Suprapubic skin (tissue), 4 donors: ENCODE data around the gene DCTN3. TPM values are rescaled to one million over a fixed set of nuclear protein-coding genes. Genes with fewer than 3 reads are reported as not detected.

Experiments
- DNase-seq, 2 donors: peaks; one replicate each; pipeline ENCODE4 v3.0.0-alpha.2; 2019; ENCODE audit warnings: low spot score in 2 of 2
- H3K27ac ChIP-seq: fragments of 200-600 bp; sonication (generic); one replicate; pipeline ENCODE4 v1.5.1; 2019
- H3K27me3 ChIP-seq: fragments of 200-600 bp; sonication (generic); one replicate; pipeline ENCODE4 v1.5.1; 2019
- H3K36me3 ChIP-seq: fragments of 200-600 bp; sonication (generic); one replicate; pipeline ENCODE4 v1.5.1; 2019
- H3K4me1 ChIP-seq: fragments of 200-600 bp; sonication (generic); one replicate; pipeline ENCODE4 v1.5.1; 2019
- H3K4me3 ChIP-seq: fragments of 200-600 bp; sonication (generic); one replicate; pipeline ENCODE4 v1.5.1; 2019; ENCODE audit warnings: mild to moderate bottlenecking
- H3K9me3 ChIP-seq: fragments of 200-600 bp; sonication (generic); one replicate; pipeline ENCODE4 v1.5.1; 2019
- CTCF ChIP-seq, 2 donors: fragments of 200-600 bp in 1 of 2; fragments of 450-650 bp in 1 of 2; sonication (generic) in 1 of 2; IDR thresholded peaks; one replicate each; pipeline ENCODE4 v1.5.1; 2016 to 2019; ENCODE audit warnings: antibody characterized with exemption in 2 of 2, mild to moderate bottlenecking in 1 of 2, moderate library complexity in 1 of 2
- EP300 ChIP-seq: sonication (generic); formaldehyde crosslinking; IDR thresholded peaks from one replicate; pipeline ENCODE4 v1.6.1; 2017; ENCODE audit warnings: antibody characterized with exemption
- POLR2A ChIP-seq, 2 donors: fragments of 450-650 bp; IDR thresholded peaks; one replicate each; pipeline ENCODE4 v1.6.1; 2017; ENCODE audit warnings: antibody characterized with exemption in 2 of 2, mild to moderate bottlenecking in 2 of 2, moderate library complexity in 2 of 2
- POLR2AphosphoS5 ChIP-seq, 3 donors: sonication (generic); formaldehyde crosslinking; IDR thresholded peaks; one replicate each; pipeline ENCODE4 v1.6.1; 2017; ENCODE audit warnings: antibody characterized with exemption in 3 of 3
- WGBS: methylation state at CpG from one replicate; pipeline ENCODE4 v1.1.5; 2018; 5-methylcytosine and 5-hydroxymethylcytosine counted together
- total RNA-seq, 4 donors: library from RNA; depleted of rRNA; stranded (reverse); fragments of >200 nt; gene quantifications; one replicate each; pipeline ENCODE4 v1.1.0, GENCODE V29; 2016

The DCTN3 gene
- total RNA-seq, 4 donors from 2014 or later = 61.2 to 136 (median 121) TPM

- no peaks in the 10 kb centered on the region for H3K9me3 ChIP-seq
- H3K4me1 ChIP-seq = no peaks in the 10 kb centered on the region
- no peak overlapping the region for H3K4me3 ChIP-seq
- no peaks in the 10 kb centered on the region for H3K36me3 ChIP-seq
- H3K27ac ChIP-seq = no peak overlapping the region
- peaks cover 16% of the 10 kb centered on the region for H3K27me3 ChIP-seq
- no peak for TF ChIP-seq EP300
- no peak for TF ChIP-seq POLR2A (IDR thresholded peaks at IDR 0.05)
- TF ChIP-seq CTCF (IDR thresholded peaks at IDR 0.05) = no peak
- TF ChIP-seq POLR2AphosphoS5 (IDR thresholded peaks at IDR 0.05) = no peak
- no peak for DNase-seq
Measured at GRCh38 chr9:34572092-34572491, 48.2 kb downstream of the DCTN3 start.

- H3K4me3 ChIP-seq = no peak overlapping the region
- peaks cover 10% of the 10 kb centered on the region for H3K27me3 ChIP-seq
- TF ChIP-seq CTCF (IDR thresholded peaks at IDR 0.05) = no peak
- no peak for TF ChIP-seq EP300
- TF ChIP-seq POLR2A (IDR thresholded peaks at IDR 0.05) = no peak
- no peak for TF ChIP-seq POLR2AphosphoS5 (IDR thresholded peaks at IDR 0.05)
- 59% methylated on average over 12 of the region's 12 CpGs for WGBS
- no peaks in the 10 kb centered on the region for H3K9me3 ChIP-seq
- no peaks in the 10 kb centered on the region for H3K36me3 ChIP-seq
- no peak for DNase-seq
- H3K4me1 ChIP-seq = no peaks in the 10 kb centered on the region
- no peak overlapping the region for H3K27ac ChIP-seq
Measured at GRCh38 chr9:34571481-34571810, 48.8 kb downstream of the DCTN3 start.

GRCh38 chr9:34570809-34571480 lies 49.4 kb downstream of the DCTN3 start:
- Histone ChIP-seq H3K27ac (no peak overlapping the region), H3K36me3 (no peaks in the 10 kb centered on the region), H3K27me3 (peaks cover 12% of the 10 kb centered on the region), H3K4me3 (no peak overlapping the region), H3K9me3 (no peaks in the 10 kb centered on the region), H3K4me1 (no peaks in the 10 kb centered on the region)
- 85% methylated on average over 6 of the region's 7 CpGs for WGBS
- TF ChIP-seq CTCF (IDR thresholded peaks at IDR 0.05) (no peak), POLR2A (IDR thresholded peaks at IDR 0.05) (no peak), EP300 (no peak), POLR2AphosphoS5 (IDR thresholded peaks at IDR 0.05) (no peak)
- DNase-seq = no peak

GRCh38 chr9:34570376-34570775 lies 49.9 kb downstream of the DCTN3 start:
- peaks cover 11% of the 10 kb centered on the region for H3K27me3 ChIP-seq

GRCh38 chr9:34568774-34569173 lies 51.5 kb downstream of the DCTN3 start:
- Histone ChIP-seq H3K9me3 (no peaks in the 10 kb centered on the region), H3K27ac (no peak overlapping the region), H3K27me3 (peaks cover 3% of the 10 kb centered on the region), H3K36me3 (no peaks in the 10 kb centered on the region), H3K4me3 (no peak overlapping the region), H3K4me1 (no peaks in the 10 kb centered on the region)
- no peak for TF ChIP-seq CTCF (IDR thresholded peaks at IDR 0.05)
- no peak for TF ChIP-seq POLR2A (IDR thresholded peaks at IDR 0.05)
- TF ChIP-seq POLR2AphosphoS5 (IDR thresholded peaks at IDR 0.05) = no peak
- no peak for TF ChIP-seq EP300
- WGBS = 97% methylated on average over 9 of the region's 12 CpGs
- DNase-seq = no peak

More at GRCh38 chr9:34570376-34570775, 49.9 kb downstream of the DCTN3 start:
- Histone ChIP-seq H3K9me3 (no peaks in the 10 kb centered on the region), H3K36me3 (no peaks in the 10 kb centered on the region), H3K4me1 (no peaks in the 10 kb centered on the region), H3K27ac (no peak overlapping the region), H3K4me3 (no peak overlapping the region)
- TF ChIP-seq POLR2A (IDR thresholded peaks at IDR 0.05) (no peak), CTCF (IDR thresholded peaks at IDR 0.05) (no peak), POLR2AphosphoS5 (IDR thresholded peaks at IDR 0.05) (no peak), EP300 (no peak)
- no peak for DNase-seq
- 62% methylated on average over 11 of the region's 11 CpGs for WGBS
